Bone marrow (tissue), 2 donors: ENCODE results near the gene PRKACA.
A peak's percentile ranks its signal among the peaks of the same experiment; 100 is the strongest.

Experiments
- DNase-seq, 2 donors: peaks; one replicate each; lab custom pipeline; 2025; lab: John Stamatoyannopoulos, UW

PRKACA gene

GRCh38 chr19:14116525-14116917 lies 1.0 kb downstream of the PRKACA start:
- DNase-seq, result no peak

GRCh38 chr19:14115756-14116155 lies 1.8 kb downstream of the PRKACA start:
- no peak for DNase-seq

GRCh38 chr19:14114854-14115253 lies 2.7 kb downstream of the PRKACA start:
- DNase-seq, result peak; percentile 32 to 78

GRCh38 chr19:14114439-14114838 lies 3.1 kb downstream of the PRKACA start:
- DNase-seq, result no peak

- DNase-seq, result no peak
These were observed 3.7 kb downstream of the PRKACA start for GRCh38 chr19:14113762-14114414.

GRCh38 chr19:14112809-14113385 lies 4.7 kb downstream of the PRKACA start:
- DNase-seq, result no peak

- DNase-seq, result no peak
These were observed 5.3 kb downstream of the PRKACA start for GRCh38 chr19:14112051-14112808.

GRCh38 chr19:14111486-14111885 lies 6.1 kb downstream of the PRKACA start:
- no peak for DNase-seq

GRCh38 chr19:14110650-14111049 lies 6.9 kb downstream of the PRKACA start:
- DNase-seq, result no peak

GRCh38 chr19:14107581-14108461 lies 9.7 kb downstream of the PRKACA start:
- no peak for DNase-seq

GRCh38 chr19:14106840-14107239 lies 10.7 kb downstream of the PRKACA start:
- no peak for DNase-seq

- DNase-seq, result no peak
These were observed 11.9 kb downstream of the PRKACA start for GRCh38 chr19:14105680-14106079.

GRCh38 chr19:14103310-14103709 lies 14.3 kb downstream of the PRKACA start:
- DNase-seq, result no peak

- no peak for DNase-seq
These were observed 14.8 kb downstream of the PRKACA start for GRCh38 chr19:14102756-14103155.

GRCh38 chr19:14102102-14102696 lies 15.4 kb downstream of the PRKACA start:
- DNase-seq, result no peak

- DNase-seq, result no peak
These were observed 16.5 kb downstream of the PRKACA start for GRCh38 chr19:14101003-14101545.

- no peak for DNase-seq
These were observed 19.9 kb downstream of the PRKACA start for GRCh38 chr19:14097532-14098151.

GRCh38 chr19:14096272-14096992 lies 21.1 kb downstream of the PRKACA start:
- no peak for DNase-seq

- DNase-seq, result no peak
These were observed 22.7 kb downstream of the PRKACA start for GRCh38 chr19:14094854-14095253.

GRCh38 chr19:14093117-14093823 lies 24.3 kb downstream of the PRKACA start:
- no peak for DNase-seq
